ENCODE measurements around the gene FDXR.

GRCh38 chr17:74830861-74831260 lies 41.9 kb downstream of the FDXR start:
- no peak for TF ChIP-seq POLR2A (IDR thresholded peaks at IDR 0.05)
- TF ChIP-seq CTCF (IDR thresholded peaks at IDR 0.05): no peak
